ENCODE data around the gene GSG1L.

Gene GSG1L

GRCh38 chr16:28062847-28063521 is 530 bp downstream of the GSG1L start:
- peak in 1 of 2 experiments; percentile 44 for DNase-seq

DNA sequence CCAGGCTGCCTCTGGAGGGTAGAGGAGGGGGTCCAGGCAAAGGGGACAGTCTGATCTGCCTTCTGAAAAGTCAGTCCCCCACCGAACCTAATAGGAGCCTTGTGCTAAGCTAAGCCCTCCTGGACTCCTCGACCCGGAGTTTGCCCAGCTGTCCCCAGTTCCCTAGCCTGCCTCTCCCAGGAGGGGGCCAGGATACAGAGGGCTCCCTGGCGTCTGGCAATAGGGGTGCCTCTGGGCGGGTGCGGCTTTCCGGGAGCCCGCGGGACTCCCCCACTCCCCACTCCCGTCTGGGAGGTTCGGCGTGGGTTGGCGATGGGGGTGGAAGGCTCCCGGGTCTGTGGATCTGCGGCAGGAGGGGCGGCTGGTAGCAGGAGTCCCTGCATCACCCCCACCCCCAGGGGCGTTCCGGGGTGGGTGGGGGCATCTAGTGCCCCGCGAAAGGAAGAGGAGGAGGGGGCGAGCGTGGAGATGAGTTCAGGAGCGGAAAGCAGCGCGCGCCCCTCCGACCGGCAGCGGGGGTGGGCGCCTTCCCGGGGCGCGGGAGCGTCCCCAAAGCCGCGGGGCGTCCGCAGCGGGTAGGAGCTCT is 1.2 kb downstream of the GSG1L start:
- peak; percentile 44 to 60 for DNase-seq

GRCh38 chr16:28061352-28062101 is 2.0 kb downstream of the GSG1L start:
- DNase-seq = no peak

GRCh38 chr16:28059841-28060575 is 3.5 kb downstream of the GSG1L start:
- no peak for DNase-seq

- DNase-seq = no peak
Measured at GRCh38 chr16:28058839-28059589, 4.5 kb downstream of the GSG1L start.

DNA sequence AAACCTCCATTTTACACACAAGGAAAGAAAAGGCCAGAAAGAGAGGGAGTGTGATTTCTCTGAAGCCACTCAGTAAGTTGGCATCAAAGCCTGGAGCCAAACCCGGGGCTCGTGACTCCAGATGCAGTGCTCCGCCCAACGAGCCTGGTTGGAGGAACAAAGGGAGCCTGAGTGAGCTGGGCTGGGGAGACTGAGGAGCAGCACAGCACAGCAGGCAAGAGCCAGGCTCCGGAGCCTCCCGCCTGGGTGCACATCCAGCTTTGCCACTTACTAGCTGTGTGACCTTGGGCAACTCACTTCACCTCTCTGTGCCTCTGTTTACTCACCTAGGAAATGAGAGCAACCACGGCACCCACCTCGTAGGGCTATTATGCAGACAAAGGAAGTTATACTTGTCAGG is 5.6 kb downstream of the GSG1L start:
- DNase-seq = no peak

DNA sequence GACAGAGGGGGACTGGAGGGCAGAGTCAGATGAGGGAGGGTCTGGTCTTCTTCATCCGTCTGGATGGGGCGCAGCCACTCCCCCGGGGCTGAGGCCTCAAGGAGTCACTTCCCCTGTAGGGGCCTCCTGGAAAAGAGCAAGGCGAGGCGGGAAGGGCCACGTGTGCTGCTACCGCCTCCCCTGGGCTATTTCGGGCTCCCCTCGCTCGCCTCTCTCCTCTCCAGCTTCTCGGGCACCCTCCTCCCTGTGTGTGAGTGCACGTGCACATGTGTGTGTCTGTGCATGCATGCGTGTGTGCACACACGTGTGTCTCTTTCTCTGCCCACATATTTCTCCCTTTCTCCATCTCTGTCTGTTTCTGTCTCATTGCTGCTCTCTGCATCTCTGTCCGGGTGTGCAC is 10.1 kb downstream of the GSG1L start:
- DNase-seq = no peak

DNA sequence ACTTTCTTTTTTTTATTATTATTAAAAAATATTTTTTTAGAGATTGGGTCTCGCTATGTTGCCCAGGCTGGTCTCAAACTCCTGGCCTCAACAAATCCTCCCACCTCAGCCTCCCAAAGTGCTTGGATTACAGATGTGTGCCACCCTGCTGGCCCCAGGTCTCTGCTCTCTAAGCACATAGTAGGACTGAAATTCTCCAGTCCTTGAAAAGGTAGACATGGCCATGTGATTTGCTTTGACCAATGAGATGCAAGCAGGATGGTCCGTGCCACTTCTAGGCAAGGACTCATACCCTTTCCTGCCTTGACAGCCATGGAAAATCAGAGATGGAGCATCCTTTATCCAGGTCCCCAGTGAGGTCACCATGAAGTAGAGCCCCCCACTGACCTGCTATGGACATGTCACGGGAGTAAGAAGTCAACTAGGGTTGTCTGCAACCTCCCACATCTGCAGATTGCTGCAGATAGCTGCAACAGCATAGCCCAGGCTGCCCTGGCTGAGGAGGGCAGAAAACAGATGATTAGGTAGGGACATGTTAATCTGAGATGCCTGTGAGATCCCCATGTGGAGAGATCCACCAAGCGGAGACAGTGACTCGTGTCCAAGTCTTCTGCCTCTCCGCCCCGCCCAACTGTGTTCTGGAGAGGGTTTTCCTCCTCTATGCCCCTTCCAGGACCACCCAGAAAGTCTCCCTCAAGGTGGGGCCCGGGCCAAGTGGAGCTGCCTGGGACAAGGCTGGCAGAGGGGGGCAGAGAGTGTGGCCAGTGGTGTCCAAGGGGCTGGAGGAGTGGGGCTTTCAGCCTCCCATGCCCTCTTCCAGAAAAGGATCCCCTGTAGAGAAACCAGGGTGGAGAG is 11.0 kb downstream of the GSG1L start:
- DNase-seq = no peak

DNA sequence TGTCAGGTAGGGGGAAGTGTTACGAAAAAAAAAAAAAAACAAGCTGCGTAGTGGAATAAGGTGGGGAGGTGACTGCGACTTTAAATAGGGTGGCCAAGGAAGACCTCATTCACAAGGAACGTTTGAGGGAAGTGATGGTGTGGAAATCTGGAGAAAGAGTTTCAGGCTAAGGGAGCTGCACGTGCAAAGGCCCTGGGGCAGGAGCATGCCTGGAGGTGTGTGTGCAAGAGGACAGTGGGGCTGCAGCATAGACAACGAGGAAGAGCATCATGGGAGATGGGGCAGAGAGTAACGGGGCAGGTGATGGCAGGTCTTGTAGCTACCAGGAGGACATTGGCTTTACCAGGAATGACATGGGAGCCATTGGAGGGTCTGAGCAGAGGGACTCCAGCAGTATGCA is 12.0 kb downstream of the GSG1L start:
- DNase-seq = no peak

GRCh38 chr16:28042811-28043210 is 20.7 kb downstream of the GSG1L start:
- no peak for DNase-seq

DNA sequence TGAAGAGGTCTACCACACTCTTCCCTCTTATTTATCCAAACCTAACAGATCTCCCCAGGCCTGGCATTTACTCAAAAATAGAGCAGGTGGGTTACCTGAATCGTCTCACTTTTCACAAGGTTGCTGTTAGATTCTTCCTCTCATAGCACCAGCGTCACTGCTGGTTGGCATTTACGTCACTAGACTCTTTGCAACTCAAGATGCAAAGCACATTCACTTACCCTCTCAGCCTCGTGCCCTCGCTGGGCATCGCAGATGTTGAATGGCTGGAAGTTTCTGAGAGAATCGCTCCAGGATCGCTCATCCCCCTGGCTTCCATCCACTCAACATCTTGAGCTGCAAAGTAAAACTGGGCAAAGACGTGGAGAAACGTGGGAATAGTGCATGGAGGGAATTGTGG is 21.9 kb downstream of the GSG1L start:
- DNase-seq = no peak

GRCh38 chr16:28040039-28040438 is 23.5 kb downstream of the GSG1L start:
- DNase-seq = no peak

DNA sequence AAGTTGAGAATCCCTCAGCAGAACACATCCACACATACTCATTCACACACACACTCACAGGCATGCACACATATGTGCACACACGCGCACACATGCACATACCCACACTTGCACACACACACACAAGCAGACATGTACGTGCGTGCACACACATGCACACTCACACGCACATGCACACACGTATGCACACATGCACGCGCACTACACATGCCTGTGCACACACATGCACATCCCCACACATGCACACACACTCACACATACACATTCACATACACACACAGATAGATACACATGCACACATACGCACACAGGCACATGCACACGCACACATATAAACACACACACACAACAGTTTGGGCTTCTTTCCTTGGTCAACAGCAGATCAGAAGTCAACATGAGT is 24.0 kb downstream of the GSG1L start:
- DNase-seq = no peak

- peak in 1 of 2 experiments; percentile 54 for DNase-seq
Measured at GRCh38 chr16:28038409-28038808, 25.1 kb downstream of the GSG1L start.

DNA sequence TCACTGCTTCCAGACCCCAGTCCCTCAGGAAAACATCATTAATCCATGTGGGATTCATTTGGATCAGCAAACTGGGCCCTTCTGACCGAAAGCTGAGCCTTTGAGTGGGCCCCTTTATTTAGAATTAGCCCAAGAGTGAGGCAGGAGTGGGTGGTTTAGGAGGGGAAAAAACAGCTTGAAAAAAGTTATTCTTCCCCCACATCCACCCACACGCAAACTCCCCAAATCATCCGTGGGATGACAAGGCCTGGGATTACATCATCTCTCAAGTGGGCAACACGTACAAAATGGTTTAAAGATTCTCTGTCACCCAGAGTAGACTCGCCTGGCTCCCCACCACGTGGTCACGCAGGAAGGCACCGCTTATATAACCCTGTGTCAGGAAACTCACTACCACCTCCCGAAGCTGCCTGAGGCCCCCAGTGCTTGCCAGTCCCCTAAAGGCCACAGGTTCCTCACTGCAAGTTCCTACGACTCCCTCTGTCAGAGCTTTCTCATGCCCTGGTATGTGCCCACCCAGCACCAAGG is 27.6 kb downstream of the GSG1L start:
- DNase-seq = no peak

DNA sequence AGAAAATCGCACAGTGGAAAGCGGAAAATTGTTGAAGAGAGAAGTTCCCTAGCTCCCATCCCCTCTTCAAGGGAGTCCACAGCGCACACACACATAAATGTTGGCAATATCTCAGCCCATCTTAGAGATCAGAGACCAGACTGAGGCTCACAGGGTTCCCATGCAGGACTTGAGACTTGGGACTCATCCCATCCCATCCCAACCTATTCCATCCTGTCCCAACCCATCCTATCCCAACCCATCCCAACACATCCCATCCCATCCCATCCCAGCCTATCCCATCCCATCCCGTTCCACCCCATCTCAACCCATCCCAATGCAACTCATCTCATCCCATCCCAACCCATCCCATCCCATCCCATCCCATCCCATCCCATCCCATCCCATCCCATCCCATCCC is 29.6 kb downstream of the GSG1L start:
- DNase-seq = no peak

- no peak for DNase-seq
Measured at GRCh38 chr16:28029387-28030002, 34.0 kb downstream of the GSG1L start.

DNA sequence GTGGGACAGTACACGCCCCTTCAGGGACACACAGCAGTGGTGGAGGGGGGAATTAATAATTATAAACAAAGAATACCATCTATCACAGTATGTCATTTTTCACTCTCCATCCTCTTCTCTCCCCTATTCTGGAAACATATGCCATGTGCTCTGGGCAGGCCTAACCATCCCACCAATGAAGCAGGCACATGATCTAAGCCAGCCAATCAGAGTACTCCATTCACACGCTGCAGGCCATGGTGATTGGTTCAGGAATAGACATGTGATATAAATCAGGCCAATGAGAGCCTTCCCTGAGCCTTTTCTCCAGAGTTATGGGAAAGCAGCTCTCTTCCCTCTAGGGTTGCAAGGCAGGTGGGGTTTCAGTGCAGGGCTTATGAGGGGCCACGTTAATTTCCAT is 36.5 kb downstream of the GSG1L start:
- no peak for DNase-seq

DNA sequence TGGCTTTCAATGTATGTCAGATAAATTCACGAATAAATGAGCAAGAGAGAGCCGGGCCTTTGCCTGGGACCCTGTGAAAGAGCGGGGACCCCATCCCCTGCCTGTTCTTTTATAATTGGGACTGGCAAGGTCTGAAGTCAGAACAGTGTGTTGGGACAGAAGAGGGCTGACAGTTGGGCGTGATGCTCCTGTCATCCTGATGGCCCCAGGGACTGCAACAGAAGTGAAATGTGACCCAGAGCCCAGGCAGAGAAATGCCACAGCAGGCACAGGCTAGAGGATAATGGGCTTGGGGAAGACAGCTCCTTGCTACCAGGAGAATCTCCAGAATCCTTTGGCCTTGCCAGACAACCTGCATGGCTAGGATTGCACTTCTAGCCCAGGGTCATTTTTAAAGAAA is 37.9 kb downstream of the GSG1L start:
- DNase-seq = no peak

- no peak for DNase-seq
Measured at GRCh38 chr16:28019218-28019617, 44.3 kb downstream of the GSG1L start.

GRCh38 chr16:28014851-28015250 is 48.7 kb downstream of the GSG1L start:
- DNase-seq = no peak
